A549 (cell line): ENCODE data around the gene MUC4. TPM values are rescaled to one million over a fixed set of nuclear protein-coding genes. Genes with fewer than 3 reads are reported as not detected.

Source experiments
- ATAC-seq, 2 experiments: fragments of 200-7000 bp in 1 of 2; fragments of >200 bp in 1 of 2; cut with Nextera tagmentation in 1 of 2; cut with Tn5 transposase in 1 of 2; 3 replicates each; pipeline versions ENCODE4 v1.8.0 to v1.9.1; 2018 to 2020; ENCODE audit warnings: mild to moderate bottlenecking in 1 of 2, moderate library complexity in 1 of 2
- CTCF ChIA-PET: fragments of 300-600 bp; sonication (Branson Sonifier 250); formaldehyde crosslinking; extraction: SDS; loops from one replicate; lab custom pipeline; 2021; ENCODE audit warnings: antibody characterized with exemption, inconsistent platforms; lab: Yijun Ruan, JAX
- POLR2A ChIA-PET: fragments of 350-600 bp; formaldehyde crosslinking; extraction: SDS; loops from one replicate; lab custom pipeline; 2021; ENCODE audit warnings: antibody characterized with exemption, inconsistent platforms; lab: Yijun Ruan, JAX
- DNase-seq, 2 experiments: peaks; one replicate each; pipeline versions ENCODE4 v3.0.0 to v3.0.0-alpha.2; 2011 to 2016; ENCODE audit warnings: low read depth in 1 of 2, low spot score in 1 of 2
- FAIRE-seq: peaks from 2 replicates; lab custom pipeline; 2011; peaks lifted over from hg19 to GRCh38; lab: Jason Lieb, UNC
- H3K27ac ChIP-seq, 2 experiments: fragments of >200 bp; sonication (Bioruptor Twin); formaldehyde crosslinking; 3 replicates each; pipeline ENCODE4 v1.5.1; 2016 to 2017
- H3K4me1 ChIP-seq: fragments of >200 bp; sonication (Bioruptor Twin); formaldehyde crosslinking; 3 replicates; pipeline ENCODE4 v1.6.1; 2016
- H3K4me2 ChIP-seq: fragments of >200 bp; sonication (Bioruptor Twin); formaldehyde crosslinking; 3 replicates; pipeline ENCODE4 v1.6.1; 2016
- H3K4me3 ChIP-seq: fragments of >200 bp; sonication (Bioruptor Twin); formaldehyde crosslinking; 3 replicates; pipeline ENCODE4 v1.5.1; 2016
- H3K9me3 ChIP-seq: fragments of >200 bp; sonication (Bioruptor Twin); formaldehyde crosslinking; 3 replicates; pipeline ENCODE4 v1.6.1; 2016
- ATOH8 ChIP-seq: fragments of 250-450 bp; sonication (Bioruptor Pico); IDR thresholded peaks from 2 replicates; pipeline ENCODE4 v1.5.0; 2020; ENCODE audit warnings: low read depth, mild to moderate bottlenecking, moderate library complexity
- CHD2 ChIP-seq: fragments of 150-350 bp; IDR thresholded peaks from 2 replicates; pipeline ENCODE4 v1.6.1; 2014; ENCODE audit warnings: low read length; ENCODE audit not compliant: partially characterized antibody
- ESRRA ChIP-seq: fragments of 150-350 bp; IDR thresholded peaks from 2 replicates; pipeline ENCODE4 v1.6.1; 2014; ENCODE audit warnings: mild to moderate bottlenecking, low read length, borderline replicate concordance
- FOSL2 ChIP-seq, 2 experiments: fragments of 450-650 bp in 1 of 2; fragments of >200 bp in 1 of 2; sonication (Bioruptor Twin) in 1 of 2; formaldehyde crosslinking; IDR thresholded peaks; 2 replicates each; pipeline versions ENCODE4 v1.5.0 to v1.6.1; 2016 to 2020; ENCODE audit warnings: mild to moderate bottlenecking in 1 of 2, moderate library complexity in 1 of 2
- HDAC2 ChIP-seq: fragments of 200-600 bp; sonication (generic); IDR thresholded peaks from 2 replicates; pipeline ENCODE4 v1.6.1; 2016
- HES2 ChIP-seq: fragments of >200 bp; sonication (Bioruptor Twin); formaldehyde crosslinking; IDR thresholded peaks from 2 replicates; pipeline ENCODE4 v1.6.1; 2016
- HEYL ChIP-seq: fragments of 250-450 bp; sonication (Bioruptor Pico); IDR thresholded peaks from 2 replicates; pipeline ENCODE4 v1.8.0; 2021; ENCODE audit warnings: mild to moderate bottlenecking, moderate library complexity
- HMGXB4 ChIP-seq: fragments of 250-450 bp; sonication (Bioruptor Pico); IDR thresholded peaks from 2 replicates; pipeline ENCODE4 v1.5.0; 2021; ENCODE audit warnings: mild to moderate bottlenecking, moderate library complexity, borderline replicate concordance
- HOXA7 ChIP-seq: fragments of 250-450 bp; sonication (Bioruptor Pico); IDR thresholded peaks from 2 replicates; pipeline ENCODE4 v1.5.0; 2020; ENCODE audit warnings: mild to moderate bottlenecking, moderate library complexity
- HOXB13 ChIP-seq: fragments of 250-450 bp; sonication (Bioruptor Pico); IDR thresholded peaks from 2 replicates; pipeline ENCODE4 v1.5.0; 2020; ENCODE audit warnings: low read depth, mild to moderate bottlenecking, moderate library complexity
- JUNB ChIP-seq: fragments of >200 bp; sonication (Bioruptor Twin); formaldehyde crosslinking; IDR thresholded peaks from 2 replicates; pipeline ENCODE4 v1.6.1; 2016
- KDM1A ChIP-seq: fragments of 200-600 bp; sonication (generic); IDR thresholded peaks from 2 replicates; pipeline ENCODE4 v1.6.1; 2016; ENCODE audit warnings: low read depth, mild to moderate bottlenecking
- KDM5A ChIP-seq: fragments of 200-600 bp; sonication (generic); IDR thresholded peaks from 2 replicates; pipeline ENCODE4 v1.6.1; 2016; ENCODE audit warnings: antibody characterized with exemption, mild to moderate bottlenecking
- MAFK ChIP-seq: fragments of 450-650 bp; IDR thresholded peaks from 2 replicates; pipeline ENCODE4 v1.6.1; 2014; ENCODE audit not compliant: partially characterized antibody
- MAX ChIP-seq: IDR thresholded peaks from 2 replicates; pipeline ENCODE4 v1.6.1; 2012
- MAZ ChIP-seq: fragments of 150-350 bp; IDR thresholded peaks from 2 replicates; pipeline ENCODE4 v1.6.1; 2014; ENCODE audit warnings: antibody characterized with exemption, low read depth, low read length, borderline replicate concordance
- NPAS2 ChIP-seq: fragments of 250-450 bp; sonication (Bioruptor Pico); IDR thresholded peaks from 2 replicates; pipeline ENCODE4 v1.8.0; 2022; ENCODE audit warnings: mild to moderate bottlenecking, moderate library complexity, borderline replicate concordance
- PBX3 ChIP-seq: IDR thresholded peaks from 2 replicates; pipeline ENCODE4 v1.6.1; 2012
- PHF8 ChIP-seq: fragments of 200-600 bp; sonication (generic); IDR thresholded peaks from 2 replicates; pipeline ENCODE4 v1.6.1; 2016; ENCODE audit warnings: low read depth, mild to moderate bottlenecking, antibody characterized with exemption, moderate library complexity, borderline replicate concordance
- POLR2AphosphoS2 ChIP-seq: conservative IDR thresholded peaks from 2 replicates; pipeline ENCODE4 v1.6.1; 2012; ENCODE audit warnings: low read length, improper control_type of control experiment, inconsistent platforms
- RCOR1 ChIP-seq: fragments of 150-350 bp; IDR thresholded peaks from 2 replicates; pipeline ENCODE4 v1.6.1; 2014; ENCODE audit warnings: antibody characterized with exemption, low read length, low read depth
- RNF2 ChIP-seq: fragments of 200-600 bp; sonication (generic); IDR thresholded peaks from 2 replicates; pipeline ENCODE4 v1.6.1; 2016; ENCODE audit warnings: low read depth, mild to moderate bottlenecking, antibody characterized with exemption, moderate library complexity, borderline replicate concordance
- SMC3 ChIP-seq: fragments of >200 bp; sonication (Bioruptor Twin); formaldehyde crosslinking; IDR thresholded peaks from 3 replicates; pipeline ENCODE4 v1.6.1; 2018; ENCODE audit warnings: inconsistent platforms
- TFCP2L1 ChIP-seq: fragments of 250-450 bp; sonication (Bioruptor Pico); IDR thresholded peaks from 2 replicates; pipeline ENCODE4 v1.5.0; 2021; ENCODE audit warnings: mild to moderate bottlenecking
- TP53 ChIP-seq: fragments of 250-450 bp; sonication (Bioruptor Pico); IDR thresholded peaks from 2 replicates; pipeline ENCODE4 v1.5.0; 2021; ENCODE audit warnings: mild to moderate bottlenecking, moderate library complexity
- ZC3H11A ChIP-seq: fragments of 450-650 bp; IDR thresholded peaks from 2 replicates; pipeline ENCODE4 v1.6.1; 2014; ENCODE audit warnings: antibody characterized with exemption, mild to moderate bottlenecking
- ZSCAN20 ChIP-seq: fragments of 250-450 bp; sonication (Bioruptor Pico); IDR thresholded peaks from 2 replicates; pipeline ENCODE4 v1.8.0; 2022; ENCODE audit warnings: mild to moderate bottlenecking, moderate library complexity
- WGBS: methylation state at CpG from one replicate; pipeline ENCODE4 v1.1.6; 2017; ENCODE audit errors: missing lambda C conversion rate; 5-methylcytosine and 5-hydroxymethylcytosine counted together
- polyA plus RNA-seq, 4 experiments: library from polyadenylated mRNA; depleted of rRNA in 3 of 4; stranded (reverse); fragments of >200 nt; fragmentation: RNase III in 1 of 4; extraction: RNeasy Plus Mini Kit Qiagen cat#74134 plus additional on column Dnase treatment in 1 of 4; gene quantifications; 2 replicates in 3 of 4; 3 replicates in 1 of 4; pipeline ENCODE4 v1.2.3, GENCODE V29; 2011 to 2017

MUC4 gene
- polyA plus RNA-seq, 2 of the 4 experiments (the other 2 are of a cell fraction) = 0.04 TPM; not detected in 1

- no peak overlapping the region for H3K4me3 ChIP-seq
- H3K4me1 ChIP-seq = no peaks in the 10 kb centered on the region
- no peak overlapping the region for H3K27ac ChIP-seq
- no peak for FAIRE-seq
- no peak for TF ChIP-seq CHD2
- TF ChIP-seq, all 56 proteins: peak for 0
- no peak for DNase-seq
- 71% methylated on average over 8 of the region's 11 CpGs for WGBS
- no peak overlapping the region for H3K4me2 ChIP-seq
- no peak for ATAC-seq
- no peaks in the 10 kb centered on the region for H3K9me3 ChIP-seq
- ChIA-PET CTCF (no interaction called here), POLR2A (no interaction called here)
These were observed 2.9 kb downstream of the MUC4 start for GRCh38 chr3:195808741-195809290.

GRCh38 chr3:195807681-195808121, 4.0 kb downstream of the MUC4 start:
- no peak for TF ChIP-seq HOXB13 (CRISPR knock-in tag)
- TF ChIP-seq PHF8 = no peak
- TF ChIP-seq NPAS2 (CRISPR knock-in tag) = no peak
- TF ChIP-seq HDAC2 = no peak
- no peak for TF ChIP-seq KDM5A
- TF ChIP-seq MAX = no peak
- TF ChIP-seq ZC3H11A = no peak
- TF ChIP-seq RNF2 = no peak
- TF ChIP-seq FOSL2 (IDR thresholded peaks at IDR 0.05) = no peak
- no peak for TF ChIP-seq FOSL2 (CRISPR knock-in tag; IDR thresholded peaks at IDR 0.05)
- TF ChIP-seq ESRRA = no peak
- no peak for TF ChIP-seq PBX3
- no peak for TF ChIP-seq TP53 (CRISPR knock-in tag)
- no peak for TF ChIP-seq RCOR1
- no peak for TF ChIP-seq MAZ
- TF ChIP-seq POLR2AphosphoS2 = no peak
- no peak for TF ChIP-seq HOXA7 (CRISPR knock-in tag)
- TF ChIP-seq HEYL = no peak
- no peak for TF ChIP-seq HES2
- no peak for TF ChIP-seq JUNB
- no peak for TF ChIP-seq ATOH8 (CRISPR knock-in tag)
- FAIRE-seq = no peak
- WGBS = 92% methylated on average over 12 of the region's 15 CpGs
- no peak for DNase-seq
- H3K4me1 ChIP-seq = no peaks in the 10 kb centered on the region
- no peak overlapping the region for H3K27ac ChIP-seq
- H3K9me3 ChIP-seq = no peaks in the 10 kb centered on the region
- H3K4me2 ChIP-seq = no peak overlapping the region
- ChIA-PET POLR2A (no interaction called here), CTCF (interaction anchor here (1.8 kb wide), 1 partner anchor 43 kb away, joined by 8 read pairs; no protein-coding TSS in a partner anchor)
- no peak overlapping the region for H3K4me3 ChIP-seq
- ATAC-seq = no peak

- ATAC-seq (no peak), FAIRE-seq (no peak)
- no CpG with 5 or more reads among the region's 8 CpGs for WGBS
- Histone ChIP-seq H3K9me3 (no peaks in the 10 kb centered on the region), H3K4me1 (no peaks in the 10 kb centered on the region)
- CTCF ChIA-PET = interaction anchor here (0.8 to 1.8 kb wide), 2 partner anchors 30 to 44 kb away, joined by 4 to 8 read pairs; no protein-coding TSS in a partner anchor
- TF ChIP-seq ZSCAN20 (no peak), TFCP2L1 (no peak), SMC3 (no peak), HMGXB4 (no peak), MAFK (no peak), KDM1A (no peak), CHD2 (no peak)
- TF ChIP-seq, all 56 proteins: peak for 0
- no peak overlapping the region for H3K4me3 ChIP-seq
- no peak for DNase-seq
- no peak overlapping the region for H3K27ac ChIP-seq
- no peak overlapping the region for H3K4me2 ChIP-seq
- POLR2A ChIA-PET = no interaction called here
These were observed 4.9 kb downstream of the MUC4 start for GRCh38 chr3:195806916-195807231.
